Measurements from ENCODE around the gene FZR1.

GRCh38 chr19:3575260-3575741 lies 69.2 kb downstream of the FZR1 start:
- TF ChIP-seq CTCF (IDR thresholded peaks at IDR 0.05) (peak; percentile 45), EZH2 (IDR thresholded peaks at IDR 0.05) (no peak)
